Heart right ventricle (tissue), 16 donors: Measurements from ENCODE around the gene CRADD. TPM values are rescaled to one million over a fixed set of nuclear protein-coding genes. Genes with fewer than 3 reads are reported as not detected.

Experiments
- ATAC-seq, 8 donors: fragments of 200-7000 bp; cut with Tn5 transposase; one replicate each; pipeline ENCODE4 v1.9.1; 2020; ENCODE audit warnings: mild to moderate bottlenecking in 8 of 8, moderate library complexity in 8 of 8, moderate number of reproducible peaks in 1 of 8
- DNase-seq, 2 donors: peaks; one replicate each; pipeline ENCODE4 v3.0.0-alpha.2; 2020
- H3K27ac ChIP-seq, 10 donors: fragments of 200-600 bp; sonication (generic) in 2 of 10; one replicate each; pipeline versions ENCODE4 v1.5.0 to v1.8.0; 2020 to 2022; ENCODE audit warnings: mild to moderate bottlenecking in 3 of 10
- H3K27me3 ChIP-seq, 7 donors: fragments of 200-600 bp; one replicate each; pipeline ENCODE4 v1.8.0; 2021 to 2022; ENCODE audit warnings: mild to moderate bottlenecking in 2 of 7
- H3K36me3 ChIP-seq, 9 donors: fragments of 200-600 bp; sonication (generic) in 1 of 9; one replicate each; pipeline versions ENCODE4 v1.5.0 to v1.8.0; 2020 to 2022; ENCODE audit warnings: mild to moderate bottlenecking in 2 of 9
- H3K4me1 ChIP-seq, 9 donors: fragments of 200-600 bp; sonication (generic) in 1 of 9; one replicate each; pipeline versions ENCODE4 v1.5.0 to v1.8.0; 2020 to 2022; ENCODE audit warnings: mild to moderate bottlenecking in 4 of 9
- H3K4me3 ChIP-seq, 10 donors: fragments of 200-600 bp; sonication (generic) in 2 of 10; one replicate each; pipeline versions ENCODE4 v1.5.0 to v1.8.0; 2020 to 2022; ENCODE audit warnings: mild to moderate bottlenecking in 7 of 10, moderate library complexity in 2 of 10
- H3K9me3 ChIP-seq, 11 donors: fragments of 200-600 bp in 10 of 11; sonication (generic) in 2 of 11; one replicate each; pipeline versions ENCODE4 v1.5.0 to v1.8.0; 2013 to 2022; ENCODE audit warnings: mild to moderate bottlenecking in 2 of 11, control low read depth in 1 of 11, moderate library complexity in 1 of 11
- WGBS, 2 donors: extraction: QIAGEN DNeasy Blood & Tissue Kit; methylation state at CpG; one replicate each; pipeline ENCODE4 v1.1.7; 2013; ENCODE audit warnings: inconsistent platforms in 1 of 2; 5-methylcytosine and 5-hydroxymethylcytosine counted together
- intact Hi-C, 10 donors: fragments of 100-400 bp; cut with DNase I; formaldehyde crosslinking; loops; one replicate each; pipeline versions ENCODE4 v1.11.1 to v1.14.2; 2022
- polyA plus RNA-seq, 2 donors: library from polyadenylated mRNA; stranded (reverse); fragments of 200-250 nt; gene quantifications; one replicate each; pipeline ENCODE4 v1.2.3, GENCODE V29; 2013
- total RNA-seq, 10 donors: library from RNA; stranded (reverse); fragmentation: NEBNext Ultra II Directional in 3 of 10; extraction: Animal tissue kit (Norgen Biotek cat#: 25700) in 3 of 10; gene quantifications; one replicate each; pipeline versions ENCODE4 v1.2.1 to v1.2.4, GENCODE V29; 2021 to 2023
- TF ChIP-seq, protein P1 (sequence below), 9 donors: fragments of 200-600 bp; sonication (generic) in 2 of 9; IDR thresholded peaks; one replicate each; pipeline versions ENCODE4 v1.5.0 to v1.8.0; 2021 to 2022; ENCODE audit warnings: antibody characterized with exemption in 9 of 9, mild to moderate bottlenecking in 5 of 9, moderate library complexity in 1 of 9
- donor health status: Arrhythmogenic right ventricular cardiomyopathy.
- donor health status: ischemic (EF 13 %, LVEDD 7.1; RV severe dilation, severe dysfunction).
- donor health status: healthy with polysubstance abuse.
- donor health status: DM: no; HTN: yes; CAD: no.
- donor health status: DM: no; HTN: no; CAD: no.
- donor health status: ischemic (EF 25% LVEDD 6.9; RV normal size, moderate dysfunction).
- donor health status: ischemic (EF 25% LVEDD 5.7; RV mildly dilated, moderate dysfunction).
- donor health status: healthy.
- donor health status: DM: yes; HTN: yes; CAD: no.
- donor health status: Ischemic cardiomyopathy.
- donor health status: ischemic (EF 35%, LVEDD 5.7; RV mildly dilated, moderate dysfunction).
- donor health status: nonischemic (EF 11% LVEDD 7.7; RV severe dilation, severe dysfunction).
- donor health status: DM: yes; HTN: yes; CAD: no.
- donor health status: PGD.
- donor health status: ischemic (EF 29% LVEDD 5.4; RV normal size, mild dysfunction).
- donor health status: nonischemic (EF 23%, LVEDD 6.1; RV moderate dilation, normal function).

Gene CRADD
- total and polyA plus RNA-seq, 12 donors: 5.0 to 80.1 (median 51.4) TPM

DNA sequence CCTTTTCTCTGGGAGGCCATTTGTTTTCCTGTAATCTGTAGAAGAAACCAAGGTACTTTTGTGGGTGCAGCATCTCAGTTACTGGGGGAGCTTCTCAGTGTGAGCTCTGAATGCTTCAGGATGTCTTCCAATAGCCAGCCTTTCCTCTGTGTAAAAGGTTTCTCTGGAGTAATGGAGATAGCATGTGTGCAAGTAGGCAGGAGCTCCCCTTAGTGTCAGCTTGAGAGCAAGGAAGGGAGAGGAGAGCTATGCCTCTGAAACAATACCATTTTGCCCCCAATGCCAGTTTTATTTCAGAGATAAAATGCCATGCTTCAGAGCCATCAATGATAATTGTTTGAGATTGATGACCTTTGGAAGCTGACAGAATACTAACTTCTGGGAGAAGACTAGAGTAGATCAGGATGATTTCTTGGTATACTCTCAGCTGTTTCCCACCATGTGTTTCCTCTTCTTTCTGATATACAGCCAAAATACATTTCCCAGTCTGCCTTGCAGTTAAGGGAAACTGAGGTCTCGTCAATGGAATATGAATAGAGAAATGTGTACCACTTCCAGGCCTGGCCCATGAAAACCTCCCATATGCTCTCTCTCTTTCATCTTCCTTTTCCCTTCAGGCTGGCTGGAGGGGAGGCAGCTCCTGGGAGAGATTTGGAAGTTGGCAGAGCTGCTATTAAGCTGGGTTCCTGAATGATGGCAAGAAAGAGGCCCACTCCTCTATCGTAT, 125.7 kb downstream of the CRADD start:
- Histone ChIP-seq H3K4me3 (peak overlapping the region in 3 of 10 donors; percentile 14 to 15 (median 14)), H3K9me3 (no peaks in the 10 kb centered on the region), H3K27ac (peak overlapping the region; percentile 40 to 85 (median 68)), H3K27me3 (no peaks in the 10 kb centered on the region), H3K4me1 (peaks cover 4 to 53% (median 41%) of the 10 kb centered on the region in 9 donors), H3K36me3 (no peaks in the 10 kb centered on the region)
- ATAC-seq: peak; percentile 58 to 85 (median 76)
- intact Hi-C loops: loop anchor here in 2 of 10 donors (5.0 to 10.0 kb wide), 2 partner anchors 228 to 231 kb away; partner anchors contain the start of gene SOCS2 (in 2 of the 2)
- DNase-seq: no peak
- 26 to 32% methylated on average over 2 of the region's 2 CpGs for WGBS, 2 donors
- TF ChIP-seq, protein P1, sequence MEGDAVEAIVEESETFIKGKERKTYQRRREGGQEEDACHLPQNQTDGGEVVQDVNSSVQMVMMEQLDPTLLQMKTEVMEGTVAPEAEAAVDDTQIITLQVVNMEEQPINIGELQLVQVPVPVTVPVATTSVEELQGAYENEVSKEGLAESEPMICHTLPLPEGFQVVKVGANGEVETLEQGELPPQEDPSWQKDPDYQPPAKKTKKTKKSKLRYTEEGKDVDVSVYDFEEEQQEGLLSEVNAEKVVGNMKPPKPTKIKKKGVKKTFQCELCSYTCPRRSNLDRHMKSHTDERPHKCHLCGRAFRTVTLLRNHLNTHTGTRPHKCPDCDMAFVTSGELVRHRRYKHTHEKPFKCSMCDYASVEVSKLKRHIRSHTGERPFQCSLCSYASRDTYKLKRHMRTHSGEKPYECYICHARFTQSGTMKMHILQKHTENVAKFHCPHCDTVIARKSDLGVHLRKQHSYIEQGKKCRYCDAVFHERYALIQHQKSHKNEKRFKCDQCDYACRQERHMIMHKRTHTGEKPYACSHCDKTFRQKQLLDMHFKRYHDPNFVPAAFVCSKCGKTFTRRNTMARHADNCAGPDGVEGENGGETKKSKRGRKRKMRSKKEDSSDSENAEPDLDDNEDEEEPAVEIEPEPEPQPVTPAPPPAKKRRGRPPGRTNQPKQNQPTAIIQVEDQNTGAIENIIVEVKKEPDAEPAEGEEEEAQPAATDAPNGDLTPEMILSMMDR (IDR thresholded peaks at IDR 0.05): peak in 7 of 9 donors; percentile 11 to 64 (median 34)

DNA sequence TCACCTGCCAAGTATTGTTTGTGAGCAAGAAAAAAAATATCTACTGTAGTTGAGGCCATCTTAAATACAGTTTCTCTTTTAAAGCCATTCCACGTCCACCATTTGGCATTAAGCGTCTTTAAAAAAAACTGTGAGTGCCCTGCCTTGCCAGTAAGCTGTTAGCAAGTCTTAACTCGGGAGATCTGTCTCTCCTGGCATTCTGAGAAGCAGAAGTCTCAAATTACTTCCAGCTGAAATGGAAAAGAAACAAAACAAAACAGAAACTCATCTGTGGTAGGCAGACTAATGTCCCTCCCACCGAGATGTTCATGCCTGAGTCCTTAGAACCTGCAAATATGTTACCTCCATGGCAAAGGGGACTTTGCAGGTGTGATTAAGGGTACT, 126.2 kb downstream of the CRADD start:
- ATAC-seq (peak; percentile 39 to 73 (median 52)), DNase-seq (no peak)
- TF ChIP-seq, protein P1 (IDR thresholded peaks at IDR 0.05): no peak
- no peaks in the 10 kb centered on the region for H3K36me3 ChIP-seq
- 20 to 28% methylated on average over 4 of the region's 4 CpGs for WGBS, 2 donors
- H3K4me1 ChIP-seq: peaks cover 4 to 51% (median 41%) of the 10 kb centered on the region in 9 donors
- H3K27ac ChIP-seq: peak overlapping the region; percentile 40 to 85 (median 68)
- no peaks in the 10 kb centered on the region for H3K27me3 ChIP-seq
- peak overlapping the region in 3 of 10 donors; percentile 14 to 15 (median 14) for H3K4me3 ChIP-seq
- H3K9me3 ChIP-seq: no peaks in the 10 kb centered on the region
- intact Hi-C loops: loop anchor here in 2 of 10 donors (5.0 to 10.0 kb wide), 2 partner anchors 229 to 231 kb away; partner anchors contain the start of gene SOCS2 (in 2 of the 2)

GRCh38 chr12:93804392-93805179, 127.4 kb downstream of the CRADD start:
- intact Hi-C loops: loop anchor here in 2 of 10 donors (5.0 to 10.0 kb wide), 2 partner anchors 230 to 232 kb away; partner anchors contain the start of gene SOCS2 (in 2 of the 2)
- Histone ChIP-seq H3K27ac (peak overlapping the region in 7 of 10 donors; percentile 35 to 85 (median 70)), H3K9me3 (no peaks in the 10 kb centered on the region), H3K36me3 (no peaks in the 10 kb centered on the region), H3K4me1 (peaks cover 4 to 52% (median 42%) of the 10 kb centered on the region in 9 donors), H3K4me3 (no peak overlapping the region), H3K27me3 (no peaks in the 10 kb centered on the region)
- WGBS, 2 donors: 78 to 80% methylated on average over 5 of the region's 5 CpGs
- DNase-seq (no peak), ATAC-seq (peak in 3 of 8 donors; percentile 17 to 26 (median 19))
- TF ChIP-seq, protein P1 (IDR thresholded peaks at IDR 0.05): no peak

GRCh38 chr12:93805736-93806141, 128.6 kb downstream of the CRADD start:
- TF ChIP-seq, protein P1 (IDR thresholded peaks at IDR 0.05): no peak
- H3K36me3 ChIP-seq: no peaks in the 10 kb centered on the region
- WGBS, 2 donors: 56 to 65% methylated on average over 4 of the region's 4 CpGs
- H3K9me3 ChIP-seq: no peaks in the 10 kb centered on the region
- ATAC-seq (peak in 1 of 8 donors; percentile 53), DNase-seq (no peak)
- H3K4me3 ChIP-seq: no peak overlapping the region
- no peaks in the 10 kb centered on the region for H3K27me3 ChIP-seq
- intact Hi-C loops: loop anchor here in 1 of 10 donors (10.0 kb wide), 1 partner anchor 231 kb away; the partner anchor contains the start of gene SOCS2
- peak overlapping the region in 6 of 10 donors; percentile 23 to 85 (median 74) for H3K27ac ChIP-seq
- peaks cover 4 to 54% (median 42%) of the 10 kb centered on the region in 9 donors for H3K4me1 ChIP-seq
